Mononuclear cell (primary cell): Measurements from ENCODE around the gene ERCC4. TPM values are rescaled to one million over a fixed set of nuclear protein-coding genes. Genes with fewer than 3 reads are reported as not detected.
"Not testable (repeated sequence)": the region's sequence is repeated elsewhere in the genome, so short reads cannot be mapped to it uniquely, and the experiment has no call there.

Experiments used
- H3K27me3 ChIP-seq: 2 replicates; pipeline ENCODE4 v1.6.0; 2011; ENCODE audit warnings: low read length, control low read depth; ENCODE audit not compliant: insufficient read depth
- H3K4me1 ChIP-seq: 2 replicates; pipeline ENCODE4 v1.5.1; 2011; ENCODE audit warnings: mild to moderate bottlenecking, low read length, control low read depth; ENCODE audit not compliant: insufficient read depth
- H3K4me3 ChIP-seq: 2 replicates; pipeline ENCODE4 v1.5.1; 2011; ENCODE audit warnings: mild to moderate bottlenecking, low read length, moderate library complexity
- H3K9me3 ChIP-seq: 2 replicates; pipeline ENCODE4 v1.5.1; 2011; ENCODE audit warnings: low read depth, mild to moderate bottlenecking, control low read depth, low read length
- total RNA-seq: library from RNA; depleted of rRNA; stranded (reverse); fragments of >200 nt; gene quantifications from one replicate; pipeline ENCODE4 v1.2.3, GENCODE V29; 2012

The ERCC4 gene
- total RNA-seq = 8.1 TPM

- H3K4me3 ChIP-seq = peak within 1 kb of the TSS; percentile 74
- H3K4me1 ChIP-seq = peaks cover 14% of the 10 kb centered on the region
- H3K27me3 ChIP-seq = no peaks in the 10 kb centered on the region
- H3K9me3 ChIP-seq = no peaks in the 10 kb centered on the region
Measured at GRCh38 chr16:13919683-13920509, at the start of gene ERCC4. TSS of gene ERCC4 (plus strand) at chr16:13920154. CDS start at chr16:13920166, 12 bp downstream.

GRCh38 chr16:13873835-13874438, 46.0 kb upstream of the ERCC4 start:
- Histone ChIP-seq H3K4me3 (no peak overlapping the region), H3K4me1 (no peaks in the 10 kb centered on the region), H3K9me3 (no peaks in the 10 kb centered on the region), H3K27me3 (peaks cover 3% of the 10 kb centered on the region)

GRCh38 chr16:13875614-13876284, 44.2 kb upstream of the ERCC4 start:
- Histone ChIP-seq H3K4me1 (no peaks in the 10 kb centered on the region), H3K27me3 (peaks cover 3% of the 10 kb centered on the region), H3K4me3 (no peak overlapping the region), H3K9me3 (no peaks in the 10 kb centered on the region)

DNA sequence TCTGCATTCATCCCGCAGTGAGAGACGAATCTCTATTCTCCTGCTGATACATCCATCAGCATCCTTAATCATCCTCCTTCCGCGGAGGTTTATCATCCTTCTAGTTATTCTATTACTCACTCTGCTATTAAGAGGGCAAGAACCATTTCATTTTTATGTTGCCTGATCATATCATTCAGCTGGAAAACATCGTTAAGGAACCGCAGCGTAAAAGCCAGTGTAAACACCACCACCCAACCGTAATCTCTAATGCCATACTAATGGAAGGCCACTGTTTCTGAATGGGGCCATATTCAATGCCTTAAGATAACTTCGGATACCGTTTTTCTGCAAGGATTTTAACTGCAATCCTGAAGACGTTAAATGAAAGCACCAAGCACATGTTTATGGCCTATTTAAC, 36.7 kb upstream of the ERCC4 start:
- Histone ChIP-seq H3K9me3 (no peaks in the 10 kb centered on the region), H3K27me3 (no peaks in the 10 kb centered on the region), H3K4me3 (no peak overlapping the region), H3K4me1 (no peaks in the 10 kb centered on the region)

DNA sequence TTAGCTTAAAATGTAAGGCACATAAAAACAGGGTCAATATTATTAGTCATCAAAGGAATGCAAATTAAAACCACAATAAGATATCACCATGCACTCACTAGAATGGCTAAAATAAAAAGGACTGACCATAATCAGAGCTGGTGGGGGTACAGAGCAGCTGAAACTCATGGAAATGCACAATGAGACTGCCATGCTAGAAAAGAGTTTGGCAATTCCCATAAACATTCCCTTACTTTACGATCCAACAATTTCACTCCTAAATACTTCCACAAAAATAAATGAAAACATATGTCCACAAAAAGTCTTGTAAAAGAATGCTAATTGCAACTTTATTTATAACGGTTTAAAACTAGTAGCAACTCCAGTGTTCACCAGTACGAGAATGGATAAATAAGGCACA, 36.1 kb upstream of the ERCC4 start:
- H3K9me3 ChIP-seq = no peaks in the 10 kb centered on the region
- no peak overlapping the region for H3K4me3 ChIP-seq
- no peaks in the 10 kb centered on the region for H3K27me3 ChIP-seq
- H3K4me1 ChIP-seq = no peaks in the 10 kb centered on the region

- H3K4me3 ChIP-seq = no peak overlapping the region
- H3K4me1 ChIP-seq = no peaks in the 10 kb centered on the region
- no peaks in the 10 kb centered on the region for H3K9me3 ChIP-seq
- H3K27me3 ChIP-seq = no peaks in the 10 kb centered on the region
Measured at GRCh38 chr16:13885700-13886099, 34.3 kb upstream of the ERCC4 start.

DNA sequence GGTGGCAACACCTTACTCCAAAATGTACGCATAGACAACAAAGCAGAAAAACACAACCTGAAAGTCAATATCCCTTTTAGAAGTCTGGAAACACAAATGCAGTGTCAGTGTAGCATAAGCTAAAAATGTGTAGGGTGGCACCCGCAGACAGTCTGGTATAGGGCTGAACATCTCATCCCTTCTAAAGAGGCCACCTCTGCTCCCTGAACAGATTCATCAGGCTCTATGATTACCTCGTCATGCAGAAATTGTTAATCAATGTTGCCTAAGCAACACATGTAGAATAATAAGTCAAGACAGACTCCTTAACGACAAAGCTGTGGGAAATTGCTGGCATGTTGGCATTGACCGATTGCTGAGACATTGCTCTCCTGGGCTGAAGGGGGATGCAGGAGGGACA, 33.3 kb upstream of the ERCC4 start:
- Histone ChIP-seq H3K27me3 (no peaks in the 10 kb centered on the region), H3K4me1 (no peaks in the 10 kb centered on the region), H3K4me3 (no peak overlapping the region), H3K9me3 (no peaks in the 10 kb centered on the region)

DNA sequence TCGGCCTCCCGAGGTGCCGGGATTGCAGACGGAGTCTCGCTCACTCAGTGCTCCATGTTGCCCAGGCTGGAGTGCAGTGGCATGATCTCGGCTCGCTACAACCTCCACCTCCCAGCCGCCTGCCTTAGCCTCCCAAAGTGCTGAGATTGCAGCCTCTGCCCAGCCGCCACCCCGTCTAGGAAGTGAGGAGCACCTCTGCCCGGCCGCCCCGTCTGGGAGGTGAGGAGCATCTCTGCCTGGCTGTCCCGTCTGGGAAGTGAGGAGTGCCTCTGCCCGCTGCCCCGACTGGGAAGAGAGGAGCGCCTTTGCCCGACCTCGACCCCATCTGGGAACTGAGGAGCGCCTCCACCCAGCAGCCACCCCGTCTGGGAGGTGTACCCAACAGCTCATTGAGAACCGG, 30.6 kb upstream of the ERCC4 start:
- H3K4me3 ChIP-seq, H3K27me3 ChIP-seq, H3K9me3 ChIP-seq, H3K4me1 ChIP-seq: not testable (repeated sequence)

DNA sequence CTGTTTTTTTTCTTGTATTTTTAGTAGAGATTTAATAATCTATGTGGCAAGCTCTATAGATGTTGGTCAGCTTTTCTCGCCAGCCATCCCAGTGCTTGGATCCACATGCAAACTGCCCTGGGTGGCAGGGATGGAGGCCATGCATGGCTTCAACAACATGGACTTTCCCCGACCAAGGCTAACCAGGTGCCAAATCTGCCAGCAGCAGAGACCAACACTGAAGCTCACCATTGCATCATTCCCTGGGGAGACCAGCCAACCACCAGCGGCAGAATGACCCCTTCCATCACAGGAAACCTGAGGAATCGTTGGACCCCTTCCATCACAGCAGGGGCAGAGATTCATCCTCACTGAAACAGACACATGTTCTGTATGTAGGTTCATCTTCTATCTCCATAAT, 27.7 kb upstream of the ERCC4 start:
- H3K9me3 ChIP-seq = no peaks in the 10 kb centered on the region
- H3K27me3 ChIP-seq = peaks cover 5% of the 10 kb centered on the region
- H3K4me1 ChIP-seq = no peaks in the 10 kb centered on the region
- no peak overlapping the region for H3K4me3 ChIP-seq

- no peak overlapping the region for H3K4me3 ChIP-seq
- H3K27me3 ChIP-seq = peaks cover 6% of the 10 kb centered on the region
- no peaks in the 10 kb centered on the region for H3K4me1 ChIP-seq
- no peaks in the 10 kb centered on the region for H3K9me3 ChIP-seq
Measured at GRCh38 chr16:13895516-13895915, 24.4 kb upstream of the ERCC4 start.

- H3K4me3 ChIP-seq = no peak overlapping the region
- peaks cover 6% of the 10 kb centered on the region for H3K27me3 ChIP-seq
- H3K9me3 ChIP-seq = no peaks in the 10 kb centered on the region
- no peaks in the 10 kb centered on the region for H3K4me1 ChIP-seq
Measured at GRCh38 chr16:13896543-13897182, 23.3 kb upstream of the ERCC4 start.

- Histone ChIP-seq H3K4me3 (no peak overlapping the region), H3K9me3 (no peaks in the 10 kb centered on the region), H3K27me3 (peaks cover 6% of the 10 kb centered on the region), H3K4me1 (no peaks in the 10 kb centered on the region)
Measured at GRCh38 chr16:13897806-13898205, 22.1 kb upstream of the ERCC4 start.

DNA sequence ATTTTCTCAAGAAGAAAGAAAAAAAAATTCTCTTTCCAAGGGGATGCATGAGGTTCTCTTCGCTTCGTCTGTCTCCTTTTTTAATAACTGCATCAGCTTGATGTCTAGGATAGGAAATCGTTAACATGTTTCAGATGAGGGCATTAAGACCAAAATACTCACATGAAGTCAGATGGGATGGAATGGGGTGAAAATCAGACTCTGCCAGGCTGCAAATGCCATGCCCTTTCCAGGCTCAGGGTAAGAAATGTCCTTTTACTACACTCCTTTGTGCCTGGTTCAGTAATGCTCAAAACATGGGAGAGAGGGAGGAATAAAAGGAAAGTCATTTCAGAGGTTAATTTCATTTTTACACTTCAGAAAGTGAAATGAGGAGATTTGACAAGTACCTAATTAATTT, 21.7 kb upstream of the ERCC4 start:
- Histone ChIP-seq H3K27me3 (peaks cover 6% of the 10 kb centered on the region), H3K4me3 (no peak overlapping the region), H3K9me3 (no peaks in the 10 kb centered on the region), H3K4me1 (no peaks in the 10 kb centered on the region)

GRCh38 chr16:13902052-13902451, 17.9 kb upstream of the ERCC4 start:
- Histone ChIP-seq H3K9me3 (no peaks in the 10 kb centered on the region), H3K4me3 (no peak overlapping the region), H3K4me1 (no peaks in the 10 kb centered on the region), H3K27me3 (peaks cover 4% of the 10 kb centered on the region)

DNA sequence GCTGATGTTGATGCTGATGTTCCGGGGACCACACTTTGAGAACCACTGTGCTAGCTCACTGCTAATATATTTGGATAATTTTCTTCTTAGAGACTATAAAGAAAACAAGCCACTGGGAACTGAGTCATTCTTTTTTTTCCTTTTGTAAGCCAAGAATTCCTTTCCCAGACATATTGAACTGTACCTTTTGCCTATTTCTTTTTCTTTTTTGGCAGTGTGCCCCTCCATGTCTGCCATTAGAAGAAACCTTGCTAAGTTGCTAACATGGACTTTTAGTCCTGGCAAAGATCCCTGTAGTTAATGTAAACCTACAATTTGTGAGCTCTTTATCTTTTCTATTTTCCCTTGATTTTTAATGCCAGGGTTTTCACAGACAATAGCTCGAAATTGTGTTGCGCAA, 17.3 kb upstream of the ERCC4 start:
- Histone ChIP-seq H3K4me1 (no peaks in the 10 kb centered on the region), H3K9me3 (no peaks in the 10 kb centered on the region), H3K27me3 (no peaks in the 10 kb centered on the region), H3K4me3 (no peak overlapping the region)
